ENCODE results near the gene KIAA0753. TPM values are rescaled to one million over a fixed set of nuclear protein-coding genes. Genes with fewer than 3 reads are reported as not detected.

The KIAA0753 gene
- total and polyA plus RNA-seq, 2 experiments from 2014 or later = 6.9 to 20.5 TPM

GRCh38 chr17:6681671-6682070, 41.2 kb upstream of the KIAA0753 start:
- TF ChIP-seq EZH2 (IDR thresholded peaks at IDR 0.05; ENCODE audit: insufficient read depth, poor library complexity, severe bottlenecking) (no peak), EZH2phosphoT487 (IDR thresholded peaks at IDR 0.05; ENCODE audit: insufficient read depth, low read depth) (no peak)
- 52 to 58% methylated on average over 5 of the region's 5 CpGs for WGBS, 2 experiments (ENCODE audit: low coverage in 1 of 2, low lambda C conversion rate in 2 of 2, missing lambda C conversion rate in 2 of 2)
- H3K4me2 ChIP-seq (ENCODE audit: unreplicated experiment) = no peak overlapping the region
- no peak overlapping the region for H2AFZ ChIP-seq
- in situ Hi-C loops (cut with MboI) = no loop called here
- H3K79me2 ChIP-seq (ENCODE audit: insufficient read depth) = no peaks in the 10 kb centered on the region
- H3K9ac ChIP-seq = no peak overlapping the region
- H3K27ac ChIP-seq = no peak overlapping the region
- no peak overlapping the region for H3K4me3 ChIP-seq
- peaks cover 41% of the 10 kb centered on the region for H3K27me3 ChIP-seq (replicated peaks; ENCODE audit: insufficient read depth)
- H3F3A ChIP-seq (ENCODE audit: insufficient read depth) = no peaks in the 10 kb centered on the region
- no peaks in the 10 kb centered on the region for H3K9me2 ChIP-seq (ENCODE audit: insufficient read depth)
- no peaks in the 10 kb centered on the region for H3K36me3 ChIP-seq (ENCODE audit: low read depth)
- DNase-seq = no peak
- H3K4me1 ChIP-seq (ENCODE audit: insufficient read depth) = no peaks in the 10 kb centered on the region
- no peaks in the 10 kb centered on the region for H3K9me3 ChIP-seq (ENCODE audit: low read depth)
- no peaks in the 10 kb centered on the region for H4K20me1 ChIP-seq (ENCODE audit: insufficient read depth)

DNA sequence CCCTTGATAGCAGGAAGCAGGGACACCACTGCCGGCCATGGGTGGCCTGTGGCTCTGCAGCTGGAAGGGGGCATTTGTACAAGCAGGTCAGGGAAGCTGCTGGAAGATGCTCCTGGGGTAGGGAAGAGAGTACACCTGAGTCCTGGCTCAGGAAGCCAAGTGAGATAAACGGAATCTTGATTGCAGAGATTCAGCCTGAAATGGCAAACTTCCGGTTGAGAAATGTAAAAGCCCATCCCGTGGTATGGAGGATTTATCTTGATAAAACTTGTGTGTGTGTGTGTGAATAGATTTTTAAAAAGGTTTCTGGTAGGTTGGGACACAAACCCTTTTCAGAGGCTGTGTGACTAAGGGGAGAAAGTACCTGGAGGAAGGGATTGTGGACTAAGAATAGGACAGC, 40.7 kb upstream of the KIAA0753 start:
- no peaks in the 10 kb centered on the region for H3K4me1 ChIP-seq (ENCODE audit: insufficient read depth)
- no peaks in the 10 kb centered on the region for H3K9me3 ChIP-seq (ENCODE audit: low read depth)
- H4K20me1 ChIP-seq (ENCODE audit: insufficient read depth) = no peaks in the 10 kb centered on the region
- peaks cover 36% of the 10 kb centered on the region; the same call in 1 of the 2 replicates for H3K27me3 ChIP-seq (replicated peaks; ENCODE audit: insufficient read depth)
- H3K36me3 ChIP-seq (ENCODE audit: low read depth) = no peaks in the 10 kb centered on the region
- WGBS, 2 experiments (ENCODE audit: low coverage in 1 of 2, low lambda C conversion rate in 2 of 2, missing lambda C conversion rate in 2 of 2) = 58 to 64% methylated on average over 4 of the region's 4 CpGs
- H3K4me3 ChIP-seq = no peak overlapping the region
- no peak overlapping the region for H2AFZ ChIP-seq
- DNase-seq = no peak
- no peak overlapping the region for H3K27ac ChIP-seq
- TF ChIP-seq EZH2 (IDR thresholded peaks at IDR 0.05; ENCODE audit: insufficient read depth, poor library complexity, severe bottlenecking) (no peak), EZH2phosphoT487 (IDR thresholded peaks at IDR 0.05; ENCODE audit: insufficient read depth, low read depth) (no peak)
- H3K9me2 ChIP-seq (ENCODE audit: insufficient read depth) = no peaks in the 10 kb centered on the region
- no peak overlapping the region for H3K4me2 ChIP-seq (ENCODE audit: unreplicated experiment)
- H3F3A ChIP-seq (ENCODE audit: insufficient read depth) = no peaks in the 10 kb centered on the region
- no peaks in the 10 kb centered on the region for H3K79me2 ChIP-seq (ENCODE audit: insufficient read depth)
- in situ Hi-C loops (cut with MboI) = no loop called here
- no peak overlapping the region for H3K9ac ChIP-seq

- H4K20me1 ChIP-seq (ENCODE audit: insufficient read depth) = no peaks in the 10 kb centered on the region
- H2AFZ ChIP-seq = no peak overlapping the region
- TF ChIP-seq EZH2phosphoT487 (IDR thresholded peaks at IDR 0.05; ENCODE audit: insufficient read depth, low read depth) (no peak), EZH2 (IDR thresholded peaks at IDR 0.05; ENCODE audit: insufficient read depth, poor library complexity, severe bottlenecking) (no peak)
- peaks cover 25% of the 10 kb centered on the region; the same call in 1 of the 2 replicates for H3K27me3 ChIP-seq (replicated peaks; ENCODE audit: insufficient read depth)
- in situ Hi-C loops (cut with MboI) = no loop called here
- no peak overlapping the region for H3K4me2 ChIP-seq (ENCODE audit: unreplicated experiment)
- no peak overlapping the region for H3K4me3 ChIP-seq
- no peak overlapping the region for H3K27ac ChIP-seq
- H3K36me3 ChIP-seq (ENCODE audit: low read depth) = no peaks in the 10 kb centered on the region
- 48% methylated on average over 6 of the region's 6 CpGs for WGBS, 2 experiments (ENCODE audit: low coverage in 1 of 2, low lambda C conversion rate in 2 of 2, missing lambda C conversion rate in 2 of 2)
- H3K9me3 ChIP-seq (ENCODE audit: low read depth) = no peaks in the 10 kb centered on the region
- H3F3A ChIP-seq (ENCODE audit: insufficient read depth) = no peaks in the 10 kb centered on the region
- no peaks in the 10 kb centered on the region for H3K4me1 ChIP-seq (ENCODE audit: insufficient read depth)
- DNase-seq = no peak
- no peaks in the 10 kb centered on the region for H3K9me2 ChIP-seq (ENCODE audit: insufficient read depth)
- H3K9ac ChIP-seq = no peak overlapping the region
- H3K79me2 ChIP-seq (ENCODE audit: insufficient read depth) = no peaks in the 10 kb centered on the region
Observed at GRCh38 chr17:6679241-6679640, 38.7 kb upstream of the KIAA0753 start.

DNA sequence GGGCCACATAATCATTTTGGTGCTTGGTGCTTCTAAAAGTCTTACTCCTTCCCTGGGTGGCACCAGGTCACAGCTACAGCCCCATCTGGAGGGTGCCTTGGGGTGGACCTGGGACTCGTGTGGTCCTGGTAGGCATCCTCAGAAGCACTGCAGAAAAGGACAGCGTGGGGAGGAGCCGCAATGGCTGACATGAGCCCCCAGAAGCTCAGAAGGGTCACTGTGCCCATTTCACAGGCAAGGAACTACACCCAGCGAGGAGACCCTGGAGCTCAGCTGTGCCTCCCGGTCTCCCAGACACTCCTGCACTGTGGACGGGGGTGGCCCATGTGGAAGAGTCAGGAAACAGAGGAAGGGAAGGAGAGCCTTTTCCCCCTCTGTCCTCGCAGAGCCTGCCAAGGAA, 37.4 kb upstream of the KIAA0753 start:
- DNase-seq = no peak
- Histone ChIP-seq H2AFZ (no peak overlapping the region), H3K27me3 (replicated peaks; ENCODE audit: insufficient read depth) (peaks cover 25% of the 10 kb centered on the region; the same call in 1 of the 2 replicates), H3K4me2 (ENCODE audit: unreplicated experiment) (no peak overlapping the region), H3F3A (ENCODE audit: insufficient read depth) (no peaks in the 10 kb centered on the region), H3K79me2 (ENCODE audit: insufficient read depth) (no peaks in the 10 kb centered on the region), H3K27ac (no peak overlapping the region), H3K4me3 (no peak overlapping the region), H3K9me2 (ENCODE audit: insufficient read depth) (no peaks in the 10 kb centered on the region), H3K9me3 (ENCODE audit: low read depth) (no peaks in the 10 kb centered on the region), H3K9ac (no peak overlapping the region), H3K4me1 (ENCODE audit: insufficient read depth) (no peaks in the 10 kb centered on the region), H4K20me1 (ENCODE audit: insufficient read depth) (no peaks in the 10 kb centered on the region), H3K36me3 (ENCODE audit: low read depth) (no peaks in the 10 kb centered on the region)
- in situ Hi-C loops (cut with MboI) = no loop called here
- TF ChIP-seq EZH2phosphoT487 (IDR thresholded peaks at IDR 0.05; ENCODE audit: insufficient read depth, low read depth) (no peak), EZH2 (IDR thresholded peaks at IDR 0.05; ENCODE audit: insufficient read depth, poor library complexity, severe bottlenecking) (no peak)
- WGBS, 2 experiments (ENCODE audit: low coverage in 1 of 2, low lambda C conversion rate in 2 of 2, missing lambda C conversion rate in 2 of 2) = 46 to 53% methylated on average over 7 of the region's 7 CpGs
